Measurements from ENCODE around the gene ERBB4.

- TF ChIP-seq CTCF (conservative IDR thresholded peaks at IDR 0.05; ENCODE audit: low read depth, low read length) (no peak), EZH2 (IDR thresholded peaks at IDR 0.05; ENCODE audit: borderline replicate concordance, low read depth, low read length, poor library complexity, severe bottlenecking) (no peak)
Observed at GRCh38 chr2:212416086-212416485, 122.5 kb downstream of the ERBB4 start.
